ENCODE data around the gene PRPSAP2.
"Not testable (repeated sequence)": the region's sequence is repeated elsewhere in the genome, so short reads cannot be mapped to it uniquely, and the experiment has no call there.

The PRPSAP2 gene, protein sequence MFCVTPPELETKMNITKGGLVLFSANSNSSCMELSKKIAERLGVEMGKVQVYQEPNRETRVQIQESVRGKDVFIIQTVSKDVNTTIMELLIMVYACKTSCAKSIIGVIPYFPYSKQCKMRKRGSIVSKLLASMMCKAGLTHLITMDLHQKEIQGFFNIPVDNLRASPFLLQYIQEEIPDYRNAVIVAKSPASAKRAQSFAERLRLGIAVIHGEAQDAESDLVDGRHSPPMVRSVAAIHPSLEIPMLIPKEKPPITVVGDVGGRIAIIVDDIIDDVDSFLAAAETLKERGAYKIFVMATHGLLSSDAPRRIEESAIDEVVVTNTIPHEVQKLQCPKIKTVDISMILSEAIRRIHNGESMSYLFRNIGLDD

DNA sequence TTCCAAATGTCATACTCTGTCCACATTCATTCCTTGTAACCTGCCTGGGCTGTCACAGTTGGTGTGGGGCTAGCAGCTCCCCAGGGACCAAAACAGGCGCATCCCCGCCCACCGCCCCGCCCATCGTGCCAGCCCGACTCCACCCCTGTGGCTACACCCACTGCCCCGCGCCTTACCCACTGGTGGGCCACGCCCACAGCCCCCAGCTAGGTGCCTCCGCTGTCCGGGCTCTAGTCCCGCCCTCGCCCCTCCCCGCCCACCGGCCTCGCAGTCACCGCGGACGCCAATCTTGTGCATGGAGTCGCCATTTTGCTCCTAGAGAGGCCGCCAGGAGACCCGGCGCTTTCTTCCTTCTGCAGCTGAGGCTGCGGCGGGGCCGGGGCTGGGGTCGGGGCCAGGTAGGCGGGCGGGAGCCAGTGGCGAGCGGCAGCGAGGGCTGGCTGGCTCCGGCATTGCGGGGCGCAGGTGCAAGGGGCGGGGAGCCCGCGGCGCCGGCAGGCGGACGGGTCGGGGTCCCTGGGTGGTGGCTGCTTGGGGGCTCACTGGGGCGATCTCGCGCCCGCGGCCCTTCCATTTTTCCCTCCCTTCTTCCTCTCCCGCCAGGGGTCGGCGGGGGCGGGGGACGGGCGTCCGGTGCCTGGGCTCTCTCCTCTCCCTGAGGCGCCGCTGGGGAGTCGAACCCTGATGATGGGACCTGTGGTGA is at the start of gene PRPSAP2:
TSS of gene PRPSAP2 (plus strand) at position 268 of the 703 bp plus-strand sequence. CDS start 7,703 bp downstream, outside the sequence.
- peak; percentile 94 to 96 for DNase-seq

DNA sequence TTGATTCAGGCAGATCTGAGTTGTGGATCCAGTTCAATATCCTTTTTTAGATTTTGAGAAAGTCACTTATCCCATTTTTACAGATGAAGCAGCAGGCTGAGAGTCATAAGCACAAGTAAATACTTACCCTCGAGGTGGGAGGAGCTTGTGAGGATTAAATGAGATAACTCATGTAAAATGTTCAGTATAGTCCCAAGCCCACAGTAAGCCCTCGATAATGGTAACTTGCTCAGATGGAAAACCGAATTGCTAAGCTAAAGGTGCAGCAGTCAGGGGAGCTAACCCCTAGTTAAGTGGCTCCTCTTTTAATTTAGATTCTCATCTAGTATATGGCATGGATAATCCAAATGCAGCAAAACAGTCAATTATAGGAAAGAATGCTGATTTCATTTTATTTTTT is 42.0 kb upstream of the PRPSAP2 start:
- not testable (repeated sequence) for DNase-seq

DNA sequence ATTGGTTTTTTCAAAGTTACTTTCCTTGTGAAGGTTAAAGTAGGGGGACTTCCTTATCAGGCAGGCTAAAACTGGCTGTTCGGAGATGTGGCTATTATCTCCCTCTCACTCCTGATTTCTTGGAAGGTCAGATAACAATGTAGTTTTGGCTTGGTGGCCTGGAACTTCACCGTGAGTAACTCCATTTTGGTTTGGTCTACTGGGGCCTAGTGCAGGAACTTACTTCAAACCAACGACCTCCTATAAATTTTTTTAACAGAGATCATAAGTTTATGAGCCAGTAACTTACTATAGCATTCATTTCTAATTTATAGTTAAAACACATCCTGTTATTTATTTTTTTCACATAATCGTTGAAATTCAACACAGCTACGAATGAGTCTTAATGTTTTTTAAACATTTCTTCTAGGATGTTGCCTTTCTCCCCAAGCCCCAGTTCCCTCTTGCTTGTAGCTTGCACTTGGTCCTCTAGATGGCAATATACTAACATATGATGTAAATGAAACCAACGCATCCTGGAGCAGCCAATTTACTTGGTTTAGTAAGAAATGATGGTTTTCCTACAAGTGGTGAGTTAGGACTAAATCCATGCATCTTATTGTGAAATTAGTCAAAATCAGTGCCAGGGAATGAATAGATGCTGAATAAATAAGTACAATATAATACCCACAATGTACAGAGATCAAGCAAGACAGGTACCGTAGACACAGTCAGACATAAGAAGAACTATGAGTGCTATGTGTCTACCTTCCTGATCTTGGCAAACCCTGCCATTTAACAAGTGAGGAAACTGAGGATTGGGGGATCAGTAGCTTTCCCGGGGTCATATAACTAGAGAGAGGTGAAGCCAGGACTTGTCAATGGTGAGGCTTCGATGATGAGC is 41.2 kb upstream of the PRPSAP2 start:
- peak; percentile 5 to 33 for DNase-seq

DNA sequence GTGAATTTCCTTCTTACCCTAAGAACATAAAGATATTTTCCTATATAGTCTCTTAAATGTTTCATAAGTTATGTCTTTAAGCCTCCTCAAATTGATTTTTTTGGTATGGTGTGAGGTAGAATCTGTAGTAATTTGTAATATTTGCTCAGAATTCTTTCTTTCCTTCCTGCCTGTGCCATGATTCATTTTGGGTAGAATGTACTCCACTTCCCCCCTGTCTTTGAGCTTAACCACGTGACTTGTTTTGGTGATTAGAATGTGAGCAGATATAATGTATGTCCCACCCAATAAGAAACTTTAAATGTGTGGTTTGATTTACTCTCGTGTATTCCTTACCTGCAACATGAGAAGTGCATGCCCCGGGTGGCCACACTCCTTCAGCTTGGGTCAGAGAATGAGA is 36.5 kb upstream of the PRPSAP2 start:
- DNase-seq: not testable (repeated sequence)

DNA sequence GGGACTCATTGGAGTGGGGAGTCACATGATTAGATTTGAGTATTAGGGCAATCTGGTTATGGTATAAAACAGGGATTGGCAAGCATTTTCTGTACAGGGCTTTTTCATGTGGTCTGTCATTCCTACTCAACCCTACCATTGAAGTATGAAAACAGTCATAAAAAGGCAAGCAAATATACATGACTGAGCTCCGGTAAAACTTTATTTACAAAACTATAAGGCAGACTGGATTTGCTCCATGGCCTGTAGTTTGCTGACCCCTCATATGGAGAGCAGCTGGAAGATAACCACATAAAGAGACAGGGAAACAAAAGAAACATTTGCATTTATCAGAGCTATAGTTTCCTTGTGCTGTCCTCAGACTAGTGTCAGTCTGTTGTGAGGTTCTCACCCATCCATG is 30.3 kb upstream of the PRPSAP2 start:
- DNase-seq: not testable (repeated sequence)

DNA sequence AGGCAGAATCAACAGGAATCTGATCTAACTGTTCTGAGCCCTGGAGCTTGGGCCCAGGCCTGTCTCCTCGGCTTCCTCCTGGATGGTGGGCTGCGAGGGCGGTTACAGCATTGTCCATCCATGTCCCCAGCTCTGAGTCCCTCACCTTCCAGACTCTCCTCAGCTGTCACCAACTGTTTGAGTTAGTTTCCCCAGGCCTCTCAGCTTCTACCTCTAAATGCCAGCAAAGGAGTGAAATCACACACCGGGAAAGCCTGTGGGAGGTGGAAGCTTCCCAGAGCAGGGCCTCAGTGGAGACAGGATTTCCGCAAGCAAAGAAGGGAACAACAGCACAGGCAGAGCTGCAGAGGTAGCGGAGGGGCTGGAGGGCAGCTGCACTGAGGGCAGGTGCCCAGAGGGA is 9.4 kb upstream of the PRPSAP2 start:
- no peak for DNase-seq

DNA sequence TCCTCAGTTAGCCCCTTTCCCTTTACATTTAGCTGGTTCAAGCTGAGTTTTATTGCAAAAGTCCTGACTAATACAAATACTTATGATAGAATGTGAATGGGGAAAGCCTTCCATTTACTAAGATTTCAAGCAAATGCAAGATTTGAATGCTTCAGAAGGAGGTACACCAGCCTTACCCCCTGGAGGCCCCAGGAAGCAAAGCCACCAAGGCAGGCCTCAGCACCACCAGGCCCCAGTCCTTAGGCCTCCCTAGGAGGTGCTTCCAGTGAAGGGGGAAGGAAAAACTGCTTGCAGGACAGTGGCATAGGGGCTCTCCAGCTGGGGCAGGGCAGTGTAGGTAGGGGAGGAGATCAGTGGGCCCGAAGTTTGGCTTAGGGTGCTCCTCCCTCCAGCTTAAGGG is 7.3 kb upstream of the PRPSAP2 start:
- no peak for DNase-seq

DNA sequence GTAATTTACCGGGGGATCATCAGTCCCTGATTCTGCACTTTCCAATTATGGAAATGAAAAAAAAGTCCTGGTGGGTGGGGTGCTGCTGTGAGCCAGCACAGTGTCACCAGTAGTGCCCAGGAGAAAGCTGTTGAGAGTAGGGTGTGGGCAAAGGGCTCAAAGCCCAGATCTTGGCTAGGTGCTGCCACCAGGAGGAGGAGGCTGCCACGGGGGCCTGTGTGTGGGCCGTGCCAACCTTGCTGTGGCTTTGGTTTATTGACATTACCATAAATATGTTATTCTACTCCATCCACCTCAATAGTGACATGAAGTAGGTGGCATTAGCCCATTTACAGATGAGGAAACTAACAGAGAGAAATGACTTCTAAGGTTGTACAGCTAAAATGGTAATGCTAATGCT is 6.7 kb upstream of the PRPSAP2 start:
- no peak for DNase-seq

DNA sequence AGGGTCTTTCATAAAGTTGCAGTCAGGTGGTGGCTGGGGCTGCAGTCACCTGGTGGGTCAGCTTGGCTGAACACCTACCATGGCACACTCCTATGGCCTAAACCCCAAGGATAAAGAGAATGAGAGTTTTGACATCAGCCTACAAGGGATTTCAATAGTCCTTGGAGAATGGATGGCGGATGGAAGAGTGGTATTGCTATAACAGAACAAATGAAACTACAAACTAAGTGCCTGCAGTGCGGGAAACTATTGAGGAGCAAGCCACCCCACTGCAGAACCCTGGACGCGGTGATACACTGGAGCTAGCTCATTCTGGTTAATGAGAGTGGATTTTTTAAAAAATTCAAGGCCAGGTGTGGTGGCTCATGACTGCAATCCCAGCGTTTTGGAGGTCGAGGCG is 3.0 kb upstream of the PRPSAP2 start:
- no peak for DNase-seq

DNA sequence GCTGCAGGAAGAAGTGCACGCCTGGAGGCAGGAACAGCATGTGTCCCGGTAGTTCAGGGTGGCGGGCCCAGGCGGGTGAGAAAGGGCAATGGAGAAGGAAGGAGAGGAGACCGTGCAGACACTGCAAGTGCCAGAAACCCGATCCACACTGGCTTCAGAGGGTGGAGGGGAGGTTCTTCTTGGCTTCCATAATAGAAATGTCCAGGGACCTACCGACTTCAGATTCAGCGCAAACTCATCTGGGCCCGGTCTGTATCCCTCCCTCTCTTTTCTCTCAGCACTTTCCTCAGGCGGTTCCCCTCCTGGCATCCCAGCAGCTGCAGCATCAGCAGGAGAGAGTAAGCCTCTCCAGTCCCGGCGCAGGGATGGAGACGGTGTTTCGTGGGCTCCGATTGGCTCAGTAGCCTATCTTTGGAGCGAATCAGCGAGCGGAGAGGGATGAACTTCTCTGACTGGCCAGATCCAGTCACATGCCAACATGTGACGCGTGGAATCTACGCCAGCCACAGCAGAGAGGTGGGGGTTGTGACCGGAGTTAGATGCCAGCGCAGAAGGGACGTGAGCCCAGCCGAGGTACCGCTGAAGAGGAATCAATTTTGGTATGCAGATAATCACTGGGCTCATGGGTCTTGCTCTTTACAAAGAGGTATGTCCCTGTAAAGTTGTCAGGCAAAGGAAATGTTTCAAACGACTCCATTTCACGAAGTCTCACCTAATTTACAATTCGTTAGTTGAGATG is 1.9 kb upstream of the PRPSAP2 start:
- peak; percentile 85 to 87 for DNase-seq

DNA sequence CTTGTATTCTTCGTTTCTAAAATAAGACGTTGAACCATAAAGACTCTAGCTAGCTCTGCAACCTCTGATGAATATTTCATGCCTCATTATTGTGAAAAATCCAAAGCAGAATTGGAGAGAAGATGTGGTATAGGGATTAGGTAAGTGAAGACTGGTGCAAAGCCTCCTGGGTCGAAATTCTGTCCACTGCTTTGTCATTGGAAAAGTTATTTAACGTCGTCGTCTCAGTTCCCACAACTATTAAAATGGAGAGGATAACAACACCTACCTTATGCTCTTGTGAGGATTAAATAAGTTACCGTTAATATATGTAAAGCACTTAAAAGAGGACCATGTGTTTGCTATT is 1.4 kb upstream of the PRPSAP2 start:
- DNase-seq: no peak

DNA sequence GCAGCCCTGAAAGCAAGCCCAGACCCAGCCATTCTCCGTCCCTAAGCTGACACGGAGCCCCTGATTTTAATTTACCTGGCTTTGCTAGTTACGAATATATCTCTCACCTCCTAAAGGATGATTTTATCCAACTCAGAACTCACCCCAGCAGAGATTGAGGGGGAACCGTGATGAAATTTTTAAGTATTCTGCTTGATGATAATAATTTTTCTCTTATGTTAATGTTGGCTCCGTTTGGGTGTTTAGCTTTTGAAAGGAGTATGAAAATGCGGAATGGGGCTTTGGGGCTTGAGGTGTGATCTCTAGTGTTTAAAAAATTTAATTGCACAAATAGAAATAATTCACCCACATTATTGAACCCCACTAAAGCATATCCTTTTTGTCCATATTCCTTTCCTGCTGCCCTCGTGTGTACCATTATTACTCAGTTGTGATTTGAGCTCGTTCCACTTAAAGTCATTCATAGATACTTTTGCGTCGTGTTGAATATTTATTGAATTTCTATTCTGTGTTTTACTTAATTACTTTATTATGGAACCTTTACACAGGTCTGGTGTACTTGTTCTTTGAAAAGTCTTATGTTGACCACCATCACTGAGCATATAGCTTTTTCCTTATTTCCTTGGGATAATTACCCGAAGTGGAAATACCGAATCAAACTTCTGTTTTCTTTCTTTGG is 775 bp downstream of the PRPSAP2 start:
- no peak for DNase-seq

DNA sequence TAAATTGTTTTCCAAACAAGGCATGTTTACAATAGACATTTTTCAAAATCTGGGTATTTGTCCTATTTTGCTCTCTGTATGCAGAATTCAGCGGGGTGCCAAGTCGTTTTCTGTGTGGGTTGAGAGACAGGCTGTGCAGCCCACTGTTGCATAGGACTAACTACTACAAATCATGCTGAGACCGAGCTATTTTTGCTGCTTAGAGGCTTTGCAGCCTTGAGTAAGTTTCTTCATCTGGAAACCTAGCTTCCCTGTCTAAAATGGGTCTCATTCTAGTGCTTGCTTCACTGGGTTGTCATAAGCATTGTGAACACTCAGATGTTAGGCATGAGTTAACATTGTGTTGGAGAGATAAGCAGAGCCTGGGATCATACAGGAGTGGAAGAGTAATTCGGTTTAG is 1.3 kb downstream of the PRPSAP2 start:
- DNase-seq: no peak

DNA sequence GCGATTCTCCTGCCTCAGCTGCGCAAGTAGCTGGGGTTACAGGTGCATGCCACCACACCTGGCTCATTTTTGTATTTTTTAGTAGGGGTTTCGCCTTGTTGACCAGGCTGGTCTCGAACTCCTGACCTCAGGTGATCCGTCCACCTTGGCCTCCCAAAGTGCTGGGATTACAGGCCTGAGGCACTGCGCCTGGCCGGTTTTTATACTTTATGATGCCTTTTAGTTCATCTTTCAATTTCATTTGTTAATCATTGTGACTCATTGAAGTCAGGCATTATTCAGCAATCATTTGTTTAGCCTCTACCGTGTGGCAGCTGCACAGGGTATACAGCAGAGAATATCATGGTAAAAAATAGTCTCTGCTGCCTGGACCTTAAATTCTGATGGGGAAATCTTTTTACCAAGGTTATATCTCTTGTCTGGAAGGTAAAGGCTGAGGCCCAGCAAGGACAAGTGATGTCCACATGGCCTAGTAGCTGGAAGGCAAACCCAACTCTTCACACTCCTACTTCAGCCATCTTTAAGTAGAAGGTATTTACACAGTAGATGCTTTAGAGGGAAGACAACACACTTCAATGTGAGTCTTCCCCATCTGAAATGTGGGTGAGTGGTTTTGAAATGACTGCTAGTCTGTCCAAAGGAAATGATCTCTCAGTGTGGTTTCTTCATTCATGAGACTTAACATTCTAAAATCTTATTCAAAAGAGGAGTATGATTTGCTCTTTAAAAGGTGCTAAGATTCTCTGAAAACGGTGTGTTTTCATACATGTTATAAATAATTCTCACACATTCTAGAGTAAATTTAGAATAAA is 2.4 kb downstream of the PRPSAP2 start:
- DNase-seq: no peak

DNA sequence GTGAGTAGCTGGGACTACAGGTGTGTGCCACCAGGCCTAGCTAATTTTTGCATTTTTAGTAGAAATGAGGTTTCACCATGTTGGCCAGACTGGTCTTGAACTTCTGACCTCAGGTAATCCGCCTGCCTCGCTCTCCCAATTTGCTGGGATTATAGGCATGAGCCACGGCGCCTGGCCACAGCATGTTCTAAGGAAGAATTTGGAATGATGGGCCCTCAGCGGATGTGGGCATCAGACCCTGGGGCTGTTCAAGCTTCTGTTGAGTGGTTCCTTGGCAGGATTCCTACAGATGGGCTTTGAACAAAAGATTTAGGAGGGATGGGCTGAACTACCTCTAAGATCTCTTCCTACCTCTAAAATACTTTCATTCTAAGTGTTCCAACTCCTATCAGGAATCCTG is 4.1 kb downstream of the PRPSAP2 start:
- DNase-seq: no peak

DNA sequence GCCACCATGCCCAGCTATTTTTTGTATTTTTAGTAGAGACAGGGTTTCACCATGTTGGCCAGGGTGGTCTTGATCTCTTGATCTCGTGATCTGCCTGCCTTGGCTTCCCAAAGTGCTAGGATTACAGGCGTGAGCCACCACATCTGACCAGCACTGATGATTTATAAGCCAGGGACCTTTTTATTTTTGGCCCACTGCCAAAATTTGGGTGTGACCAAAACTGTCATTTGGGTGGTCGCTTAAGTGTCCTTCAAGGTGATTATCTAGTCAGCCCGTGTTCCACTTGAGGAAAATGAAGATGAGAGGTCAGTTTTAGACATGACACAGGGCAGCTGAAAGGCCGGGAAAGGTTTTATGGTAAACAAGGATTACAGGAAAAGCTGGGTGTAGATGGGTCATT is 7.1 kb downstream of the PRPSAP2 start:
- not testable (repeated sequence) for DNase-seq

DNA sequence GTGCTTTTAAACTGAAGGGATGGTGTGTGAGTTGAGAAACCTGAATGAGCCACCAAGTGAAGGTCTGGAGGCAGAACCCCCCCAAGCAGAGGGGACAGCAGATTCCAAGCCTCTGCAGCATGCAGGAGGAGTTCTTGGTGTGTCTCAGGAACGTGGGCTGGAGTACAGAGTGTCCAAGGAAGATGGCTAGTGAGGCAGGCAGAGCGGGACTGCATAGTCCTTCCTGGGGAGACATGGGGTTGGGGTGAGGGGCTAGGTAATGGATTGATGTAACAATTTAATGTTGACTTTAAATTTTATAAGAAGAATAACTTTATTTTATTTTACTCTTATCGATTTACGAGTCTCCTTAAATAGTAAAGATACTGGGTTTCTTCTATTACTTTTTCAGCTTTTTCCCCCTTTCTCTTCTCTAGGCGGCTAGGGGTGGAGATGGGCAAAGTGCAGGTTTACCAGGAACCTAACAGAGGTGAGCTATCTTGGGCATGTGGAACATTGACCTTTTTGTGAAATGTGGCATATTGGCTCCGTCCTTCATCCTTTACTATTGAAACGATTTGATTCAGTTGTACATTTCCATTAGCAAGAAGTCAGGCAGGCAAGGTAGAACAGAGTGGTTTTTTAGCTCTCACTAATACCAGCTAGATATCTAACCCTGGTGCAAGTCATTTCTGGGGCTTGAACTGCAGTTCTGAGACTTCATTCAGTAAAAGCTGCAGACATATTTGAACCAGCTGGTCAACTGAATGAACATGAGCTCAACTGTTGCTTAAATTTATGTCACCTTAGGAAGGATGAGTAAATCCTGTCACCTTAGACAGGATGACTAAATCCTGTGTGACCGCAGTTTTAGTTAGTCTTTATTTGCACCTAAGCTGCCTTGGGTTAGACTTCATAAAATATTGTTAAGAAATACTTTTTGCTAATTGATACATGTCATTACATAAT is 9.2 kb downstream of the PRPSAP2 start:
- no peak for DNase-seq

DNA sequence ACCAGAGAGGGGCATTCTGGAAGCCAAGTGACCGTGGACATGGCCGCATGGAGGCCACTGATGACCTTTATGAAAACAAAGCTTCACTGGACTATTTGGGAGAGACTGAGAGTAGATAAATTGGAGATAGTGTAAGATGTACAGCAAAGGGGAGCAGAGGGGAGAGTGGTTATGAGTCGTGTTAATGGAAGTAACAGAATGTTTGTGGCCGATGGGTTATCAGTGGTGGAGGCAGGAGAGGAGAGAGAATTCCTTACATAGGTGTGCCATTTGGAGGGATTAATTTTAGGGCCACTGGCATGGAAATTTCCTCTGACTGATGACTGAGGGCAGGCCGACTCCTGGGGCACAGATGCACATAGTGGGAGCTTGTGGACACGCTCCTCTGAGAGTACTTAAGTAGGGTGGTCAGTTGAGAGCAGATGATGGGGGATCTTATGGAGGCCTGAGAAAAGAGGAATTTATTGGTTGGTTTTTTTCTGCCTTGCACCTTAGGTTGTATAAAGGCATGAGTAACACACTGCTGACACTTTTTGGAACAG is 19.2 kb downstream of the PRPSAP2 start:
- DNase-seq: no peak

DNA sequence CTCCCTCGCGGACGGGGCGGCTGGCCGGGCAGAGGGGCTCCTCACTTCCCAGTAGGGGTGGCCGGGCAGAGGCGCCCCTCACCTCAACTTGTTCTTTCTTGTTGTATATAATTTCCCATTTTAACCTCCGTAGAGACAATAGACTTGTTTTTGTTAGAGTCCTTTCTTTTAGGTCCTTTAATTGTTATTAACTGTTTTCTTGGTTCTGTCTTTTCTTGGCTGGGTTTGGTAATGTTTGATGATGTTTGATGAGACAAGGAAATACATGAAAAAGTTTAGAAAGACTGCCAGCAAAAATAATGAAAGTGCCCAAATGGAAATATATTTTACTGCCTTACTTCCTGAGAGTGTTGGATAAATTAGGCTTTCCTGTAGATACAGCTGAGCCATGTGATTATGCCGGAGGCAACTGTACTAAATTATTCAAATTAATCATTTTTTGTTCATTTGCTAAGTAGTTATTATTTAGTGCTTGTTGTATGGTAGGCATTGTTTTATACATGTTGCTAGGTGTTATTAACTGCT is 30.9 kb downstream of the PRPSAP2 start:
- no peak for DNase-seq

DNA sequence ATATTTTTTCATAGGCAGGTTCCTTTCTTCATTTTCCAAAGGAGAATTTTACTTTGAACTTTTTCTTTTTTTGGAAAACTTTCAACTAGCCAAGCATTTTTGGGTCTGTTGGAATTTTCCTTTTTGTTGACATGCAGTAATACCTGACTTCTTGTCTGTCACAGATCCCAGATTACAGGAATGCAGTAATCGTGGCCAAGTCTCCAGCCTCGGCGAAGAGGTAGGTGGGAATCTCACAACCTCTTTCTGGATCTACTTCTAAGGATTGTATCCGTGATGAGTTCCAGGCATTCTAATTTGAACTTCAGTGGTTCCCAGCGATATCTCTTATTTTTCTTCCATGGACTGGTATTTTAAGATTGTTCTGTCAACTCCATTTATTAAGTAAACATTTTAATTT is 31.7 kb downstream of the PRPSAP2 start:
- no peak for DNase-seq
